Measurements from ENCODE around the gene ARHGAP6. TPM values are rescaled to one million over a fixed set of nuclear protein-coding genes. Genes with fewer than 3 reads are reported as not detected.

Gene ARHGAP6
- total RNA-seq, 1 experiment from 2014 or later = 0.10 TPM

DNA sequence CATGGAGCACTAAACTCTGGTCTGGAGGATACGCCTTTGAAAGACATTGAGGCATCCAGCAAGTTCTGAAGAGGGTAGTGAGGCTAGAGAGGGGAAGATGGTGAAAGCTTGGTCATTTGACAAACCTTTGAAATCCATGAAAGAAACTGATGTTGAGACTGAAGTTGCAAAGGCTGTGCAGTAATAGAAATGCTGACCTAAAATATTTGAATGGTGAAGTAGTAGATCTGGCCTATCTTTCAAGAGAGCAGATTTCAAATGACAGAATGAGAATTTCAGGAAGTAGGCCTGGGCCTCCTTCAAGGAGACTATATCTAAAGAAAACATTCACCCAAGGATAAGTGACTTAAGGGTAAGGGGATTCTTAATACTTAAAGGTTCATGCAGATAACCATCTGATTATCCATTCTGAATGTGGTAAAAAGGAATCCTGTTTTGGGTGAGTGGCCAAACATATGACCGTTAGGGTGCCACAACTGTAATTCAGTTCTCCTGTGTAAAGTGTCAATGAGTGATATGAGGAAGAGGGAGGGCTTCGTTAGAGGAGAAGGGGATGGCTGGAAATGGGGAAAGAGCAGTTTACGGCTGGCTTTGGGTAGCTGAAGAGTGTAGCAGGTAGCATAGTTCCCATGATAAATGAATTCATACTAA, 310.3 kb downstream of the ARHGAP6 start:
- RAD21 ChIA-PET (ENCODE audit: low non-redundant PET in 1 of 2, low total read pairs in 2 of 2, uncharacterized antibody in 2 of 2, unreplicated experiment in 2 of 2) = no interaction called here
- H3K27ac ChIP-seq (ENCODE audit: low read depth, low read length) = no peak overlapping the region

More for the DNA sequence above, 310.3 kb downstream of the ARHGAP6 start:
- no peak for ATAC-seq
- DNase-seq (ENCODE audit: low read depth, low spot score) = no peak
- no peak overlapping the region for H3K4me3 ChIP-seq (replicated peaks in 1 of 2; ENCODE audit: low read depth in 1 of 2, low read length in 2 of 2)
- H3K4me1 ChIP-seq (ENCODE audit: control insufficient read depth in 1 of 2, insufficient read depth in 2 of 2, low read length in 2 of 2) = no peaks in the 10 kb centered on the region
- TF ChIP-seq REST (IDR thresholded peaks at IDR 0.05; ENCODE audit: low read depth) (no peak), CBX3 (IDR thresholded peaks at IDR 0.05; ENCODE audit: low read depth) (no peak), EGR1 (IDR thresholded peaks at IDR 0.05; ENCODE audit: low read depth) (no peak), SP1 (IDR thresholded peaks at IDR 0.05; ENCODE audit: low read depth) (no peak), CEBPB (IDR thresholded peaks at IDR 0.05; ENCODE audit: low read depth) (no peak), FOSL1 (IDR thresholded peaks at IDR 0.05; ENCODE audit: low read depth) (no peak), ZBTB33 (IDR thresholded peaks at IDR 0.05; ENCODE audit: extremely low read depth, insufficient replicate concordance, low read length) (no peak), EZH2phosphoT487 (IDR thresholded peaks at IDR 0.05; ENCODE audit: borderline replicate concordance) (no peak), ZFX (IDR thresholded peaks at IDR 0.05) (no peak), EZH2 (IDR thresholded peaks at IDR 0.05) (no peak), POLR2AphosphoS5 (IDR thresholded peaks at IDR 0.05; ENCODE audit: low read depth, low read length) (no peak)
- TF ChIP-seq, protein P1, sequence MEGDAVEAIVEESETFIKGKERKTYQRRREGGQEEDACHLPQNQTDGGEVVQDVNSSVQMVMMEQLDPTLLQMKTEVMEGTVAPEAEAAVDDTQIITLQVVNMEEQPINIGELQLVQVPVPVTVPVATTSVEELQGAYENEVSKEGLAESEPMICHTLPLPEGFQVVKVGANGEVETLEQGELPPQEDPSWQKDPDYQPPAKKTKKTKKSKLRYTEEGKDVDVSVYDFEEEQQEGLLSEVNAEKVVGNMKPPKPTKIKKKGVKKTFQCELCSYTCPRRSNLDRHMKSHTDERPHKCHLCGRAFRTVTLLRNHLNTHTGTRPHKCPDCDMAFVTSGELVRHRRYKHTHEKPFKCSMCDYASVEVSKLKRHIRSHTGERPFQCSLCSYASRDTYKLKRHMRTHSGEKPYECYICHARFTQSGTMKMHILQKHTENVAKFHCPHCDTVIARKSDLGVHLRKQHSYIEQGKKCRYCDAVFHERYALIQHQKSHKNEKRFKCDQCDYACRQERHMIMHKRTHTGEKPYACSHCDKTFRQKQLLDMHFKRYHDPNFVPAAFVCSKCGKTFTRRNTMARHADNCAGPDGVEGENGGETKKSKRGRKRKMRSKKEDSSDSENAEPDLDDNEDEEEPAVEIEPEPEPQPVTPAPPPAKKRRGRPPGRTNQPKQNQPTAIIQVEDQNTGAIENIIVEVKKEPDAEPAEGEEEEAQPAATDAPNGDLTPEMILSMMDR (IDR thresholded peaks at IDR 0.05 in 2 of 3, conservative IDR thresholded peaks at IDR 0.05 in 1 of 3; ENCODE audit: borderline replicate concordance in 1 of 3, insufficient read depth in 1 of 3, low read depth in 2 of 3, low read length in 2 of 3) = no peak
- TF ChIP-seq, protein P2, sequence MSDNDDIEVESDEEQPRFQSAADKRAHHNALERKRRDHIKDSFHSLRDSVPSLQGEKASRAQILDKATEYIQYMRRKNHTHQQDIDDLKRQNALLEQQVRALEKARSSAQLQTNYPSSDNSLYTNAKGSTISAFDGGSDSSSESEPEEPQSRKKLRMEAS (IDR thresholded peaks at IDR 0.05) = no peak
- no peaks in the 10 kb centered on the region for H3K79me2 ChIP-seq (ENCODE audit: insufficient read depth, low read length)
- H4K20me1 ChIP-seq (ENCODE audit: insufficient read depth) = no peaks in the 10 kb centered on the region
- intact Hi-C loops (cut with micrococcal nuclease) = no loop called here
- no peak overlapping the region for H2AFZ ChIP-seq (ENCODE audit: low read depth, low read length, poor library complexity, severe bottlenecking)
- ChIA-PET POLR2A (no interaction called here), CTCF (no interaction called here)
- BruUV-seq (replicated peaks) = no TSS peak
- no peaks in the 10 kb centered on the region for H3K9me2 ChIP-seq (ENCODE audit: insufficient read depth)
- no peaks in the 10 kb centered on the region for H3K27me3 ChIP-seq (ENCODE audit: insufficient read depth, low read length)
- H3K36me3 ChIP-seq (ENCODE audit: control insufficient read depth in 1 of 2, insufficient read depth in 2 of 2, low read length in 2 of 2) = no peaks in the 10 kb centered on the region
- no peak overlapping the region for H3K9ac ChIP-seq (ENCODE audit: low read length)
- H3K4me2 ChIP-seq (ENCODE audit: low read length) = no peak overlapping the region
- no peaks in the 10 kb centered on the region for H3K9me3 ChIP-seq (ENCODE audit: control insufficient read depth in 1 of 2, insufficient read depth in 1 of 2, low read depth in 1 of 2, low read length in 2 of 2)

Data from HCT116 (cell line).